Heart left ventricle (tissue), 16 donors: ENCODE results near the gene ICAM2. TPM values are rescaled to one million over a fixed set of nuclear protein-coding genes. Genes with fewer than 3 reads are reported as not detected.

ENCODE experiments used
- ATAC-seq, 4 donors: fragments of 200-7000 bp; cut with Tn5 transposase; one replicate each; pipeline ENCODE4 v1.9.1; 2020 to 2022; ENCODE audit warnings: moderate library complexity in 4 of 4, mild to moderate bottlenecking in 3 of 4, moderate number of reproducible peaks in 1 of 4
- DNase-seq, 5 donors: peaks; one replicate each; pipeline ENCODE4 v3.0.0-alpha.2; 2020
- H3K27ac ChIP-seq, 12 donors: fragments of 200-600 bp; sonication (generic) in 4 of 12; one replicate each; pipeline versions ENCODE4 v1.5.0 to v1.8.0; 2016 to 2022; ENCODE audit warnings: mild to moderate bottlenecking in 2 of 12
- H3K27me3 ChIP-seq, 9 donors: fragments of 200-600 bp; sonication (generic) in 2 of 9; one replicate each; pipeline versions ENCODE4 v1.5.1 to v1.8.0; 2016 to 2022; ENCODE audit warnings: mild to moderate bottlenecking in 3 of 9
- H3K36me3 ChIP-seq, 9 donors: fragments of 200-600 bp; sonication (generic) in 2 of 9; one replicate each; pipeline versions ENCODE4 v1.5.0 to v1.8.0; 2018 to 2022; ENCODE audit warnings: mild to moderate bottlenecking in 2 of 9
- H3K4me1 ChIP-seq, 12 donors: fragments of 200-600 bp; sonication (generic) in 4 of 12; one replicate each; pipeline versions ENCODE4 v1.5.0 to v1.8.0; 2016 to 2022; ENCODE audit warnings: mild to moderate bottlenecking in 3 of 12
- H3K4me3 ChIP-seq, 12 donors: fragments of 200-600 bp; sonication (generic) in 4 of 12; one replicate each; pipeline versions ENCODE4 v1.5.0 to v1.8.0; 2017 to 2022; ENCODE audit warnings: mild to moderate bottlenecking in 9 of 12, moderate library complexity in 4 of 12
- H3K9me3 ChIP-seq, 12 donors: fragments of 200-600 bp; sonication (generic) in 4 of 12; one replicate each; pipeline versions ENCODE4 v1.5.0 to v1.8.0; 2016 to 2022; ENCODE audit warnings: mild to moderate bottlenecking in 1 of 12
- CTCF ChIP-seq, 12 donors: fragments of 200-600 bp; sonication (generic) in 4 of 12; IDR thresholded peaks; one replicate each; pipeline versions ENCODE4 v1.5.0 to v1.8.0; 2018 to 2022; ENCODE audit warnings: antibody characterized with exemption in 12 of 12, mild to moderate bottlenecking in 5 of 12
- POLR2A ChIP-seq, 2 donors: fragments of 450-650 bp; IDR thresholded peaks; one replicate each; pipeline ENCODE4 v1.6.1; 2017; ENCODE audit warnings: antibody characterized with exemption in 2 of 2, mild to moderate bottlenecking in 2 of 2, moderate library complexity in 2 of 2
- WGBS, 4 donors: extraction: QIAGEN DNeasy Blood & Tissue Kit in 2 of 4; methylation state at CpG; one replicate each; pipeline versions ENCODE4 v1.1.5 to v1.1.7; 2013 to 2018; 5-methylcytosine and 5-hydroxymethylcytosine counted together
- intact Hi-C, 10 donors: fragments of 100-400 bp; cut with DNase I; formaldehyde crosslinking; loops; one replicate each; pipeline versions ENCODE4 v1.11.1 to v1.14.2; 2022
- polyA plus RNA-seq, 2 donors: library from polyadenylated mRNA; stranded (reverse); fragments of 200-250 nt; gene quantifications; one replicate each; pipeline ENCODE4 v1.2.3, GENCODE V29; 2013
- total RNA-seq, 9 donors: library from RNA; depleted of rRNA in 2 of 9; stranded (reverse); fragments of >200 nt in 2 of 9; fragmentation: NEBNext Ultra II Directional in 3 of 9; extraction: Animal tissue kit (Norgen Biotek cat#: 25700) in 3 of 9; gene quantifications; one replicate each; pipeline versions ENCODE4 v1.1.0 to v1.2.4, GENCODE V29; 2016 to 2023
- donor health status: ischemic (EF 13 %, LVEDD 7.1; RV severe dilation, severe dysfunction).
- donor health status: healthy with polysubstance abuse.
- donor health status: DM: no; HTN: yes; CAD: no.
- donor health status: DM: no; HTN: no; CAD: no.
- donor health status: ischemic (EF 25% LVEDD 6.9; RV normal size, moderate dysfunction).
- donor health status: ischemic (EF 25% LVEDD 5.7; RV mildly dilated, moderate dysfunction).
- donor health status: healthy.
- donor health status: DM: yes; HTN: yes; CAD: no.
- donor health status: ischemic (EF 35%, LVEDD 5.7; RV mildly dilated, moderate dysfunction).
- donor health status: nonischemic (EF 11% LVEDD 7.7; RV severe dilation, severe dysfunction).
- donor health status: DM: yes; HTN: yes; CAD: no.
- donor health status: PGD.
- donor health status: ischemic (EF 29% LVEDD 5.4; RV normal size, mild dysfunction).
- donor health status: nonischemic (EF 23%, LVEDD 6.1; RV moderate dilation, normal function).

Gene ICAM2
- total and polyA plus RNA-seq, 11 donors = 24.4 to 262 (median 43.1) TPM

GRCh38 chr17:64059756-64060155, 39.3 kb upstream of the ICAM2 start:
- intact Hi-C loops = loop anchor here in 5 of 10 donors (5.0 to 10.0 kb wide), 3 partner anchors 73 to 225 kb away; partner anchors contain the start of gene ERN1 (in 5 of the 5)

GRCh38 chr17:64058621-64059020, 38.2 kb upstream of the ICAM2 start:
- Histone ChIP-seq H3K4me1 (peaks cover 0 to 39% (median 0%) of the 10 kb centered on the region in 12 donors), H3K27me3 (no peaks in the 10 kb centered on the region), H3K9me3 (no peaks in the 10 kb centered on the region), H3K36me3 (peaks cover 0 to 76% (median 64%) of the 10 kb centered on the region in 9 donors), H3K4me3 (no peak overlapping the region), H3K27ac (no peak overlapping the region)
- TF ChIP-seq CTCF (IDR thresholded peaks at IDR 0.05) (no peak), POLR2A (IDR thresholded peaks at IDR 0.05) (no peak)
- WGBS, 4 donors = 79 to 84% (median 81%) methylated on average over 5 of the region's 5 CpGs
- intact Hi-C loops = no loop called here
- no peak for ATAC-seq
- no peak for DNase-seq

More at GRCh38 chr17:64059756-64060155, 39.3 kb upstream of the ICAM2 start:
- H3K36me3 ChIP-seq = peaks cover 0 to 76% (median 64%) of the 10 kb centered on the region in 9 donors
- ATAC-seq = no peak
- peak overlapping the region in 1 of 12 donors; percentile 52 for H3K27ac ChIP-seq
- H3K9me3 ChIP-seq = no peaks in the 10 kb centered on the region
- DNase-seq = no peak
- H3K27me3 ChIP-seq = no peaks in the 10 kb centered on the region
- H3K4me1 ChIP-seq = peaks cover 0 to 44% (median 0%) of the 10 kb centered on the region in 12 donors
- TF ChIP-seq CTCF (IDR thresholded peaks at IDR 0.05) = no peak
- no peak for TF ChIP-seq POLR2A (IDR thresholded peaks at IDR 0.05)
- 91 to 100% (median 98%) methylated on average over 2 of the region's 2 CpGs for WGBS, 4 donors
- no peak overlapping the region for H3K4me3 ChIP-seq

GRCh38 chr17:64057701-64058263, 37.3 kb upstream of the ICAM2 start:
- Histone ChIP-seq H3K4me1 (peaks cover 0 to 31% (median 0%) of the 10 kb centered on the region in 12 donors), H3K9me3 (no peaks in the 10 kb centered on the region), H3K27me3 (no peaks in the 10 kb centered on the region), H3K27ac (no peak overlapping the region), H3K4me3 (no peak overlapping the region), H3K36me3 (peaks cover 0 to 83% (median 70%) of the 10 kb centered on the region in 9 donors)
- TF ChIP-seq CTCF (IDR thresholded peaks at IDR 0.05) (no peak), POLR2A (IDR thresholded peaks at IDR 0.05) (no peak)
- WGBS, 4 donors = 92 to 96% (median 93%) methylated on average over 9 of the region's 9 CpGs
- DNase-seq (no peak), ATAC-seq (no peak)
- intact Hi-C loops = no loop called here

- Histone ChIP-seq H3K27ac (peak overlapping the region in 1 of 12 donors; percentile 20), H3K27me3 (no peaks in the 10 kb centered on the region), H3K4me3 (no peak overlapping the region), H3K4me1 (peaks cover 0 to 22% (median 0%) of the 10 kb centered on the region in 12 donors), H3K36me3 (peaks cover 0 to 94% (median 77%) of the 10 kb centered on the region in 9 donors), H3K9me3 (no peaks in the 10 kb centered on the region)
- TF ChIP-seq POLR2A (IDR thresholded peaks at IDR 0.05) (no peak), CTCF (IDR thresholded peaks at IDR 0.05) (no peak)
- WGBS, 4 donors = 75 to 89% (median 78%) methylated on average over 11 to 12 of the region's 12 CpGs
- intact Hi-C loops = no loop called here
- no peak for ATAC-seq
- no peak for DNase-seq
These were observed 36.0 kb upstream of the ICAM2 start for GRCh38 chr17:64056269-64057005.
